ENCODE results near the gene SMDT1.
"Not testable (repeated sequence)": the region's sequence is repeated elsewhere in the genome, so short reads cannot be mapped to it uniquely, and the experiment has no call there.

The SMDT1 gene

GRCh38 chr22:42071508-42071907 lies 8.0 kb upstream of the SMDT1 start:
- not testable (repeated sequence) for DNase-seq

- no peak for DNase-seq
Measured at GRCh38 chr22:42072606-42073330, 6.7 kb upstream of the SMDT1 start.

GRCh38 chr22:42073621-42074041 lies 5.9 kb upstream of the SMDT1 start:
- DNase-seq = no peak

GRCh38 chr22:42074132-42074811 lies 5.2 kb upstream of the SMDT1 start, which contains the start of gene PHETA2:
PHETA2 (plus strand) TSS chr22:42074248; CDS start chr22:42077294, 3,046 bp downstream.
- no peak for DNase-seq

- no peak for DNase-seq
Measured at GRCh38 chr22:42074846-42075676, 4.4 kb upstream of the SMDT1 start.

GRCh38 chr22:42076764-42077485 lies 2.6 kb upstream of the SMDT1 start:
- no peak for DNase-seq

- DNase-seq = no peak
Measured at GRCh38 chr22:42077486-42078125, 1.9 kb upstream of the SMDT1 start.

- DNase-seq = no peak
Measured at GRCh38 chr22:42078469-42079318, 806 bp upstream of the SMDT1 start.

GRCh38 chr22:42080287-42080686 lies 787 bp downstream of the SMDT1 start:
- no peak for DNase-seq

GRCh38 chr22:42083119-42083518 lies 3.6 kb downstream of the SMDT1 start:
- DNase-seq = no peak

GRCh38 chr22:42084874-42085273 lies 5.4 kb downstream of the SMDT1 start:
- no peak for DNase-seq

- DNase-seq = no peak
Measured at GRCh38 chr22:42086051-42086450, 6.6 kb downstream of the SMDT1 start.

GRCh38 chr22:42090596-42091454 lies 11.3 kb downstream of the SMDT1 start, which contains the start of gene NDUFA6:
NDUFA6 (minus strand) TSS chr22:42090772; CDS start chr22:42090744, 28 bp downstream.
- peak; percentile 95 for DNase-seq

- DNase-seq = no peak
Measured at GRCh38 chr22:42091455-42091782, 11.9 kb downstream of the SMDT1 start.

GRCh38 chr22:42101199-42101598 lies 21.7 kb downstream of the SMDT1 start:
- no peak for DNase-seq

- not testable (repeated sequence) for DNase-seq
Measured at GRCh38 chr22:42104332-42104860, 24.9 kb downstream of the SMDT1 start.

GRCh38 chr22:42108848-42109247 lies 29.3 kb downstream of the SMDT1 start:
- no peak for DNase-seq

- no peak for DNase-seq
Measured at GRCh38 chr22:42111798-42112197, 32.3 kb downstream of the SMDT1 start.

- not testable (repeated sequence) for DNase-seq
Measured at GRCh38 chr22:42112793-42113192, 33.3 kb downstream of the SMDT1 start.

GRCh38 chr22:42114721-42115120 lies 35.2 kb downstream of the SMDT1 start:
- no peak for DNase-seq

All from NCI-H748 treated with DMSO at 0.1 percent for 48 hours (cell line).